Activated gamma-delta T cell treated with anti-CD3 and anti-CD28 coated beads, Interleukin-2, amount 50 U/mL, for 16 hours (primary cell): ENCODE results near the gene FAM156B.
A peak's percentile ranks its signal among the peaks of the same experiment; 100 is the strongest.
"Not testable (repeated sequence)": the region's sequence is repeated elsewhere in the genome, so short reads cannot be mapped to it uniquely, and the experiment has no call there.

Experiments
- DNase-seq: peaks from one replicate; pipeline ENCODE4 v3.0.0-alpha.2; 2020; ENCODE audit warnings: low read depth

Gene FAM156B

DNA sequence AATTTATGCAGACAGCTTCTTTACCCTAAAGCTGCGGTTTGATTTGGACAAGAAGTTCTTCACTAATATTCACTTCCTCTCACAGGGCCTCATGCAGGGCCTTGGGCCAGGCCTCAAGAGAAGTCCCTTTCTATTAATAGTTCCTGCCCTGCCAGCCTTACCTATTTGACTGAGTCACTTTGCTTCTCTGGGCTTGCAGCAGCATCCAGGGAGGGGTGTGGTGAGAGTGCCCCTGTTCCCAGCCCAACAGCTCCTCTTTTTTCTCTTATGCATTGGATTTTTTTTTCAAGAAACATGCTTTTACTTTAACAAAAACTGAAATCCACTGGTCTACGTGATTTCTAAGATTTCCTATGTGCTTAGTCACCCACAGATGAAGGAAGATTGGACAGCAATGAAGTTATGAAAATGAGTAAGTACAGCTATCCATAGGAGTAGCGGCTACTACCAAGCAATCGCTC, 26.7 kb downstream of the FAM156B start:
- no peak for DNase-seq

DNA sequence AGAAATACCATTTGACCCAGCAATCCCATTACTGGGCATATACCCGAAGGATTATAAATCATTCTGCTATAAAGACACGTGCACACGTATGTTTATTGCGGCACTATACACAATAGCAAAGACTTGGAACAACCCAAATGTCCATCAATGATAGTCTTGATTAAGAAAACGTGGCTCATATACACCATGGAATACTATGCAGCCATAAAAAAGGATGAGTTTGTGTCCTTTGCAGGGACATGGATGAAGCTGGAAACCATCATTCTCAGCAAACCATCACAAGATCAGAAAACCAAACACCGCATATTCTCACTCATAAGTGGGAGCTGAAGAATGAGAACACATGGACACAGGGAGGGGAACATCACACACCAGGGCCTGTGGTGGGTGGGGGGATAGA, 33.1 kb downstream of the FAM156B start:
- not testable (repeated sequence) for DNase-seq

DNA sequence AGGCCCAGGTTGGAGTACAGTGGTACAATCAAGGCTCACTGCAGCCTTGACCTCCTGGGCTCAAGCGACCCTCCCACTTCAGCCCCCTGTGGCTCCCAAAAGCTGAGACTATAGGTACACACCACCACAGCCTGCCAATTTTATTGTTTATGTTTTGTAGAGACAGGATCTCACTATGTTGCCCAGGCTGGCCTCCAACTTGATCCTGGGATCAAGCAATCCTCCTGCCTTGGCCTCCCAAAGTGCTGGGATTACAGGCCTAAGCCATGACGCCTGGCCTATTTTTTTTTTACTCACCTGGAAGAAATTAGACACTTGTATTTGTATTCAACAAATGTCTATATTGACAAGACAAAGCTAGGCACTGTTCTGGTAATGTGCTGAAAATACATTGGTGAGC, 36.1 kb downstream of the FAM156B start:
- no peak for DNase-seq

DNA sequence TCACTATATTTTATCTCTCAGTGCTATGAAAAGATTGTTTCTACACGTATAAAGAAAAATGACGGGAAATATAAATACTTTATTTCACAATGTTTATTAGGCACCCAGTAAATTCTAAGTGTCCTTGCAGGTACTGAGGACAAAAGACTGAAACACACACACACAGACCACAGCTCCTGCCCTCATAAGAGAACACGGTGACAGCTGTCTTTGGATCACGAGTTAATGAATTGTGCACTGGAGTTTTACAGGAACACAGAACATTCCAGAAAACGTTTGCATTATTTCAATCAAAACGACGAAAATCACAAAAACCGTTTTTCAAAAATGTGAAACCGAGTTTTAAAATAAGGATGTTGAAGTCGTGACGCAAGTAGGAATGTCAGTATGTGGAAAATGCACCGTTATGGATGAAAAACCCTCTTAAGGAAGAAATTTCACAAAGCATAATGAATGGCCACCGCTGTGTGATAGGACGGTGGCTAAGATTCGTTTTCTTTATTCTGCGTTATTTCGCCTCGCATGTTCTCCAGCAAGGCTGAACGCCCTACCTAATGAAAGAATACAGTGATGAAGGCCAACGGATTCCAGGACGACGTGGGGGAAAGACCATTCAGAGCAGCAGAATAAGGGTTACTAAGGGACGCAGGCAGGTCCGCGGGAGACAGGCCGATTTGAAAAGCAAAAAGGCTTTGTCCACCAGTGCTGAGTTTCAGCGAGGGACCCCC, 37.0 kb downstream of the FAM156B start:
- no peak for DNase-seq

DNA sequence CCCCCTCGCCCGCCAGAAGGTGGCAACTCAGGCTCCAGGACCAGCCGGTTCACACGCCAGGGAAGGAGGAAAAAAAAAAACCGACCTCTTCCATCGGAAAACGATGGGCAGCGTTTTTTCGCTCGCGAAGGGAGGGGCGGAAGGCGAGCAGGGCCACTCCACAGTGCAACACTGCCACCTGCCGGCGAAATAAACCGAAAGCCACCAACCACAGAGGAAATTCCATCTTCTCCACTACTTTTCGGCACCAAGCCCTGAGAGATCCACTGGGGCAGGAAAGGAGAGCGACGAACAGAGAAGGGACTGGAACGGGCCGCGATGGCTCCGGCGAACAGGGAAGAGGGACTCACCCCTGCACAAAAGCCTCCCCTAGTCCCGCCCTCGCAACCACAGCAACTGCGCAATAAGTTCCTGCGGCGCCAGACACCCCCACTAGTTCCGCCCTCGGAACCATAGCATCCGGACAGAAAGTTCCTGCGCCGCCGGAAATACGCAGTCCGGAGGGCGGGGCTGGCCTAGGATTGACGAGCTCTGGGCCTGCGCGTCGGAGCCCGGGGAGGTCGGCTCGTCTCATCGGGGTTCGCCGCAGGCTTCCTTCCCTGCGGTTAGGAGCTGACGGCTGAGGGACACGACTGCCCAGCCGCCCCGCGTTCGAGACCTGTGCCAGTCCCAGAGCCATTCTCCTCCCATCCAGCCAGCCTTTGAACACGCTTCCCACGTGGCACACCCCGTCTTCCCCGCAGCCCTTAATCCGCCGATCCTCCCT, 37.8 kb downstream of the FAM156B start:
- DNase-seq = peak; percentile 92

DNA sequence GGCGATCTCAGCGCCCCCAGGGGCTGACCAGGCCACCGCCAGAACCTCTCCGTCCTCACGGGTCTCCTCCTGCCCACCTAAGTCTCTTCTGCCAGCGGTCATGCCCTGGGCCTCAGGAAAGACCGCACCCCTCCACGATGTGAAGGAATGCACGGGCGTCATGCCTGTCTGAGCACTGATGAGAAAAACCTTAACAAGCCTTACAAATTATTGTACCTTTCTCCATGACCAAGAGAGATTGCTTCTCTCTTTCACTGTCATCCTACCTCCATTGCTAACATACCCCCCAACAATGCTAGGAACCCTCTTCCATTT, 38.3 kb downstream of the FAM156B start:
- DNase-seq = not testable (repeated sequence)

DNA sequence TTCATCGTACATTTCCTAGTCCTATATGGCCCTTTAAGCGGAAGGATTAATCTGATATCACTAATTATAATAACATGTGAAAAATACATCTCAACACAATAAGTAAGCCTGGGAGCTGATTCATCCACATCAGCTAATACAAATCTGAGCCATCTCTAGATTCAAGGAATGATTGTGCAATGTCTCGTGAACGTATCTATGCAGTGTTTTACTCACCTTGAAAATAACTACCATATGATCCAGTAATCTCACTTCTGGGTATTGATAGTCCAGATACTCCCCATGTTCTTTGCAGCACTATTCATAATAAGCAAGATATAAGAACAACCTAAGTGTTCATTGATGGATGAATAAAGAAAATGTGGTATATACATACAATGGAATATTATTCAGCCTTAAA, 43.6 kb downstream of the FAM156B start:
- DNase-seq = not testable (repeated sequence)

DNA sequence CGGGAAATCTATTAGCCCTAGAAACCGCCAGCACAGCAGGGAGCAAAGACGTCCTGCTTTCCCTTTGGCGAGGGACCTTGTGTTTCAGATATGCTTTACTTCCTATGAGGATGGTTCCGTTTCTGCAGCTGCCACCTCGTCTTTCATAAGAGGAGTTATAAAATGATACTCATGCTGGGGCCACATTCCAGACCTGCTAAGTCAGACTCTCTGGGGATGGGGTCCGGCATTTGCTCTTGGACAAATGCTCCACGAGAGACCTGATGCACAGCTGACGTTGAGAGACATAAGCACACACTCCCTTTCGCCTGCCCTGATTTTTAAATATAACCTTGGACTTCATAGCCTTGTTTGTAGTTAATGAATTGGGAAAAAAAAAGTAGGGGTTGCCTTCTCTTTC, 44.6 kb downstream of the FAM156B start:
- not testable (repeated sequence) for DNase-seq

DNA sequence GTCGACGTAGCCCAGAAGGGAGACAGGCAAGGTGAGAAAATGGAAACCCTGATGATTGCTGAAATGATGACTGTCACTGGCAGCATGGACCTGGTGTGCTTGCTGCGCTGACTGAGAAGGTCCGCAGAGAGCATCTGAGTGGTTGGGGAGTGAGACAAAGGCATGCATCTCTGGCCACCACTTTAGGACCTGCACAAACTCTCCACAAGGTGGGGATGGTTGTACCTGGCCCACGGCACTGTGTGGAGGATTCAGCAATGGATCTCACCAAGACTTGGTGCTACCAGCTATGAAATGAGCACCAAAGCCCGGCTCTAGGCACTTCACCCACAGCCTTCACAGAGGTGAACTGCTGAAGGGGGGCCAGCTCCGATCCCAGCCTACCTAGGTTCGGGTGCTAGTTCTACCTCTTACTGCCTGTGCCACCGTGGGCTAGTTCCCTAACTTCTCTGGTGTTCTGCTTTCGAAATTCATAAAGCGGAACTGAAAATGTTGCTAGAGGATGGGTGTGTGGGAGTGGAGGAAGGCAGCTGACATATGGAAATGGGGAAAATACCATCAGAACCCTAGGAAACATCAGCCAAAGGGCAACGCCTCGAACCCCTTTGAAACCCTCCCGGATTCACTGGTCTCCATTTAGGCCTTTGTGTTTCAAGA, 48.8 kb downstream of the FAM156B start:
- not testable (repeated sequence) for DNase-seq

DNA sequence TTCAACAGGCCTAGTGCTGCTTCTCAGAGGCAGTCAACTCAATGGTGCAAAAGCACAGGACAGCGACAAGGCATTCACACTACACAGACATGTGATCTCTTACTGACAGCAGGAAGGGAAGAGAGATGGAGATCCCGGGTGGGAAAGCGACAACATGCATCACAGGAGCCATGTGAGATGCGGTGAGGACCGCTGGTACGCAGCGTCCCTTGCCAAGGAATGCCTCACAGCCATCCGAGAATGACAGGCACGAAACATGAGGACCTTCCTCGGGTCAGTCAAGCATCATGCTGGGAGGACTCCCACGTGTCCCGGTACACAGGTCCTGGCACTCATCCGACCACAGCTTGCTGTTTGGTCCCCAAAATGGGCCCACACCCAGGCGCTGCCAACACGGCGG, 50.4 kb downstream of the FAM156B start:
- not testable (repeated sequence) for DNase-seq

DNA sequence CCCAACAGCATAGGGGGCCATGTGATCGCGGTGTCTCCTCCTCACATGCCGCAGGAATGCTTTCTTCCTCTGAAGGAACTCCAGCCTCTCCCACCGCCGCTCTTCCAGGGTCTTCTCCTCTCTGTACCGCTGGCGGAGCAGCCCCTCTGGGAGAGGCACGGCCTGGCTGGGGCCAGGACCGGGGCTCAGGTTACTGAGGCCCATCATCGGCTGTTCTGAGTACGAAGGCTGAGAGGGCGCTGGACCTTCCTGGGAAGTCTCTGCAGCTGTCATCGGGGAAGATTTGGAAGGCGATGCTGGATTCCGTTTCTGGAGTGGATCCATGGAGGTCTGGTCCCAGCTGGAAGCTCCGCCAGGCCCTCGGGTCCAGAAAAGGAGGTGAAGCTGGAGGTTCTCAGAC, 51.1 kb downstream of the FAM156B start:
- DNase-seq = not testable (repeated sequence)

DNA sequence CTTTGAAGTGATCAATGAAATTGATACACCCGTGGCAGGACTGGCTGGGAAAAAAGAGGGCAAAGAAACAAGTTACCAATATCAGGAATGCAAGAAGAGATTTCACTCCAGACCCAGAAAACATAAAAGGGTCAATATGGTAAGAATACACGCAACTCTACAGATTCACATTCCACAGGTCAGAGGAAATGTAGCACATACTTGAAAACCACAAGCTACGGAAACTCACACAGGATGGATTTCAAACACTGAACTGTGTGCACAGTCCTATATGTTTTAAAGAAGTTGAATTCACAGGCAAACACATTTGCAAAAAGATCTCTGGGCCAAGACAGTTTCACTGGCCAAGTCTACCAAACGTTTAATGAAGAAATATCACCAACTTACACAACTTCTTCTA, 52.2 kb downstream of the FAM156B start:
- DNase-seq = not testable (repeated sequence)

DNA sequence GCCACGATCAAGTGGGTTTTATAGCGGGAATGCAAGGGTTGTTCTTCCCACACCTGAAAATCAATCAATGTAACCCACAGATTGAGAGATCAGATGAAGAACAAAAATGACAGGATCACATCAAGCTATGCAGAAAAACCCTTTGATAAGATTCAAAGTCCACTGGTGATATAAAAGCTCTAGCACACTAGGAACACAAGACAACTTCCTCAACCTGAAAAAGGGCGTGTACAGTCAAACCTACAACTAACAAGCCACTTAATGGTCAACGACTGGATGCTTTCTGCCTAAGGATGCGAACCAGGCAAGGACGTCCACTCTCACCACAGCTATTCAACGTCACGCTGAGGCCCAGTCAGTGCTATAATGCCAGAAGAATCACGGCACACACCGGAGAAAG, 52.8 kb downstream of the FAM156B start:
- DNase-seq = not testable (repeated sequence)
